Activated T-helper 9 cell treated with anti-CD3 and anti-CD28 coated beads, Interleukin-2, amount 50 U/mL, for 16 hours (primary cell): ENCODE data around the gene PCDHGC4.

Source experiments
- DNase-seq: peaks from one replicate; pipeline ENCODE4 v3.0.0-alpha.2; 2020; ENCODE audit warnings: low read depth

The PCDHGC4 gene

DNA sequence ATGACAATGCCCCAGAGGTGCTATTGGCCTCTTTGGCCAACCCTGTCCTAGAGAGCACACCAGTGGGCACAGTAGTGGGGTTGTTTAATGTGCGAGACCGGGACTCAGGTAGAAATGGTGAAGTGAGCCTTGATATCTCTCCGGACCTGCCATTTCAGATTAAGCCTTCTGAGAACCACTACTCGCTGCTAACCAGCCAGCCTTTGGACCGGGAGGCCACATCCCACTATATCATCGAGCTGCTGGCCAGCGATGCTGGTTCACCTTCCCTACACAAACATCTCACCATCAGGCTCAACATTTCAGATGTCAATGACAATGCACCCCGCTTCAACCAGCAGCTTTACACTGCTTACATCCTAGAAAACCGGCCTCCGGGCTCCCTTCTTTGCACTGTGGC, 5.4 kb downstream of the PCDHGC4 start:
- DNase-seq = no peak

DNA sequence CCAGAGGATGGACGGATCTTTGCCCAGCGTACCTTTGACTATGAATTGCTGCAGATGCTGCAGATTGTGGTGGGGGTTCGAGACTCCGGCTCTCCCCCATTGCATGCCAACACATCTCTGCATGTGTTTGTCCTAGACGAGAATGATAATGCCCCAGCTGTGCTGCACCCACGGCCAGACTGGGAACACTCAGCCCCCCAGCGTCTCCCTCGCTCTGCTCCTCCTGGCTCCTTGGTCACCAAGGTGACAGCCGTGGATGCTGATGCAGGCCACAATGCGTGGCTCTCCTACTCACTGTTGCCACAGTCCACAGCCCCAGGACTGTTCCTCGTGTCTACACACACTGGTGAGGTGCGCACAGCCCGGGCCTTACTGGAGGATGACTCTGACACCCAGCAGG, 5.9 kb downstream of the PCDHGC4 start:
- DNase-seq = no peak

DNA sequence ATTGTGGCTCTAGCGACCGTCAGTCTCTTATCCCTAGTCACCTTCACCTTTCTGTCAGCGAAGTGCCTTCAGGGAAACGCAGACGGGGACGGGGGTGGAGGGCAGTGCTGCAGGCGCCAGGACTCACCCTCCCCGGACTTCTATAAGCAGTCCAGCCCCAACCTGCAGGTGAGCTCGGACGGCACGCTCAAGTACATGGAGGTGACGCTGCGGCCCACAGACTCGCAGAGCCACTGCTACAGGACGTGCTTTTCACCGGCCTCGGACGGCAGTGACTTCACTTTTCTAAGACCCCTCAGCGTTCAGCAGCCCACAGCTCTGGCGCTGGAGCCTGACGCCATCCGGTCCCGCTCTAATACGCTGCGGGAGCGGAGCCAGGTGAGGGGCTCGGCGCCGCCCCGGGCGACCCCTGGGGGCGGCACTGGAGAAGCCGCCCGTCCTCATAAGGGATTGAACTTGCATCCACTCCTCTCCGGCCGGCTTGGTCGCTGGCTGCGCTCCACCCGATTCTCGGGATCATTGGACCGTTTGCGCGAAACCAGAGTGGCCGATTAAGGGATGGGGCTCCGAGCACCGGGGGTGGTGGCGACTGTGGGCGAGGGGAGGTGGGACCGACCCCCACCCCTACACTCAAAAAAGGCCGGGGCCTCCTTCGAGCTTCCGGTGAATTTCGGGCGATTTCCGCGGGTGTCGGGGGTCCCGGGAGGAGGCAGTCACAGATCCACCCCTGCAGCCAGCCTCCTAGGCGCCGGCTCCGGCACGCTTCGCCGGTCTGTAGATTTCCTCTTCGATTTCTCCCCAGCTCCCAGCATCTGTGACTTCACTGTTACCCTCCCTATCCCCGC, 6.7 kb downstream of the PCDHGC4 start:
- no peak for DNase-seq

DNA sequence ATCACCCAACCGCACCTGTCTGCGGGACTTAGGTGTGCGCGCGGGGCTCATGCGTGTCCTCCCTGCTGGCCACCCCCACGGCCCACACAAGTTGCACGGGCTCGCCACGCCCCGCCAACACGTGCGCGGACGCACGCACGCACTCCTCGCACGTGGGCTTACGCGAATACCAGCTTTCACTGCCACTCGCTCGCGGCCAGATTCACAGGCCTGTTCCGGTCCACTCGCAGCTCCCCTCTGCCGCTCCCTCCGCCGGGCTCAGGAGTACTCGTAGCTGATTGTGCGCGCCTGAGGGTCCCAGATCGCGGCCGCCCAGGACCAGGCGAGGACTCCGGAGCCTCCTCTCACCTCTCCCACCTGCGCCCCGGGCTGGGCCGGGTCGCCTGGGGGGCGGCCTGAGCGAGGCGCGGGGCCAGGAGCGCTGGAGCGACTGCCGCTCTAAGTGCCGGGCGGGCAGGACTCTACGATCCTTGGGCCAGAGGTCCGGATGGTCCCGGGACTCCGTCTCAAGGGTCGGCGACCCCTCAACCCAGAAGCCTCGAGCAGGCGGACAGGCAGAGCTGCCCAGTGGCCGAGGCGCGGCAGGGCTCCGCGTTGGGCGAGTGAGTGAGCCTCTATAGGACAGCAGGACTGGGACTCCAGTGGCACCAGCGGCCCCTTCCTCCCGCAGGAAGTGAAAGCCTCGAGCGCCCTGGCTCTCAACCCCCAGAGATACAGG, 7.5 kb downstream of the PCDHGC4 start:
- DNase-seq = no peak

DNA sequence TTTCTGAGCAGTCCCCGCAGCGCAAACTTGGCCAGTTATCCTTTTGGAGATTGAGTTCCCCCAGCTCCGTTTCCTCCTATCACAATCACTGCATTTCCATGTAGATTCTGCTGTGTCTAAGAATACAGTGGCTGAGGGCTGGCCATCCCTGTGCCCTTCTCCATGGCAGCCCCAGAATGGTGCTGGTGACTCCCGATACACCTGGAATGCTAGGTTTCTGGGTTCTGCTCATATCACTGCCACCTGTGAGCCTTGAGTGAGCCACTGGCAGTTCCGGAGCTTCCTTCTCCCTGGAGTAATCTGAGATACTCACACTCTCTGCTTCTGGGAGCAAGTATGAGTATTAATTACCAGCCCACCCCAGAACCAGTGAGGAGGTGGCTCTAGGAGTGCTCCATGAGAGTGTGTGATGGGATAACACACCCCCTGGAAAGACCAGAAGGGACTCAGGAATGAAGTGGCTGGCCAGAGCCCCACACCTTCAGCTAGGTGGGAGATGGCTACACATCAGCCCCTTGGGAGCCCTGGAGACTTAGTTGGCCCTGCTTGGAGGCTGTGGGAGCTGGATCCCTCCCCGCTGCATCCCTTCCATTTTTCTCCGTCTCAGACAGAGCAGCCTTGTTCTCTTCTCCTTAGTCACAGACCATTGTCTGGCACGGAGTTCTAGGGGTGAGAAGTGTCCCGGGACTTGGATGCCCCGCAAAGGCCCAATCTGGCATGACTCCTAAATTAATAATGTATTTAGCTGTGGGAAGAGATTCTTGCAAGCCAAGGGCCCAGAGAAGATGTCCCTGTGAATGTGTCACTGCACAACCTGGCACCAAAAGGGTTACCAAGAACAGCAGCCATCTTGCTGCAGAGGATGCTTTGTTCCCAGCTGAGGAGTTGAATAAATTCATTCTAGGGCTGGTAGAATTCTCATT, 8.9 kb downstream of the PCDHGC4 start:
- no peak for DNase-seq

DNA sequence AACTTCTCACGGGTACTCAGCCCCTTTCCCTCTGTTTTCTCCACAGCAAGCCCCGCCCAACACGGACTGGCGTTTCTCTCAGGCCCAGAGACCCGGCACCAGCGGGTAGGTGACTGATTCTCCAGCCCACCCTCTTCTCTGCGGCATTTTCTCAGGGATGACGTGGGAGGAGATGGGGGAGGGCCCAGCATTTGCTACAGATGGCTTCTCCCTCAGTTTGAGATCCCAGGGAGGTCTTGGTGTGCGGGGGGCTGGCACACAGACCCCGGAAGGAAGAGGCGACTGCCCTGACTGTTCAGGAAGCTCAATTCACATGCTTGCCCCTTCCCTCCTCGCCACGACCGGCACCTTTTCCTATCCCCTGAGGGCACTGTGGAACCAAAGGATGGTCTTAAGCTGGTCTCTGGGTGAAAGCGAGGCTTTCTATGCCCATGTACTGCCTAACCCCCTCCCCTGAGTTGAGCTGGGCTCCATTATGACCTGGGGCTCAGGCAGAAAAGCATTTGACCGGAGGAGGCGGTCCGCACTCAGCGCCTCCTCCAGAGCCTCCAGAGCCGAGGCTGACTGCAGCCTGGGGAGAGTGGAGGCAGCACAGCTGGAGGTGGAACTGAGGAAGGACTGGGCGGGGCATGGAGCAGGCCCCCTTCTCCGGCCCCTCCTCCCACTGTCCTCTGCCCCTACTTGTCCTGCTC, 10.1 kb downstream of the PCDHGC4 start:
- no peak for DNase-seq

DNA sequence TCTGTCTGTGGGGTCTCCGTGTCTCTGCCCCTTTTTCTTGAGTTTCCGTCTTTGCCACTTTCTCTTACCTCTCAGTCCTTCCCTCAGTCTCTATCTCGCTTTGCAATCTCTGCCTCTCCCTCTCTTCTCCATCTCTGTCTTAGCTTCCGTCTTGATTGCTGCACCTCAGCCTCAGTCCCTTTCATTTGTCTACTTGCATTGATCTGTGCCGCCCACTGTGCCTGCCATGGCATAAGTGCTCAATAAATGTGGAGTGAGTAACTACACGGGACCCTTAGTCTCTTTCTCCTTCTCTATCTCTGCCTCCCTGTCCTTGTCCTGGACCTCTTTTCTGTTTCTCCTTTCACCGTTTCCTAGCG, 10.6 kb downstream of the PCDHGC4 start:
- DNase-seq = no peak

DNA sequence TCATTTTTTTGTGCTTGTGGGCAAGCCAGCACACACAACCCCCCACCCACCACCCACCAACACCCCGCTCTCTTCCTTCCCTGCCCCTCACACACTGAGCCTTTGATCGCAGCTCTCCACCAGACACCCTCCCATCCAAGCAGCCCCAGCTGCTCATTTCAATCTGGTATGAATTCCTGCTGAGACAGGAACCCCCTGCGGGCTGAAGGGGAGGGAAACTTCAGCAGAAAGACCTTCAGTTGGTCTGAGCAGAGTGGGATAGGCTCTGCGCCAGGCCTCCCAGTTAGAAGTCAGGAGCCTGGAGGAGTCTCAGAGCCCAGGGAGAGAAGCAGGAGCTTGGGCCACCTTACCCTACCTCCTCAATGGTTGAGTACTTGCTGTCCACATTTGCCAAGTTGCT, 11.2 kb downstream of the PCDHGC4 start:
- no peak for DNase-seq

DNA sequence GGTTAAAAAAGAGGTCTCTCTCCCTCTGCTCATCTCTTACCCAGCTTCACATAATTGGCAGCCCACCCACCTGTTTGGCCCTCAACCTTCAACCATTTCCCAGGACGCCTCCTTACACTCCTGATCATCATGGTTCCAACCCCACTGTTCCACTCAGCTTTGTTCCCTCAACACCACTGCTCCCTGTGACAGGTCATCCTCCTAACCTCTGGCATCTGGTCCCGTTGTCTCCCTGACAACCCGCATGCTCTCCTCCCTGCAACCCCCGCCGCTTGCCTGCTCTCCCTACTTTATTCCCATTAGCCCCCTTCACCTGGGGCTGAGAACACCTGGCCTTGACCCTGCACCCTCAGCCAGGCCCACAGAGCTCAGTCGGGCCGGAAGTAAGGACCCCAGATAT, 16.9 kb downstream of the PCDHGC4 start:
- DNase-seq = no peak

DNA sequence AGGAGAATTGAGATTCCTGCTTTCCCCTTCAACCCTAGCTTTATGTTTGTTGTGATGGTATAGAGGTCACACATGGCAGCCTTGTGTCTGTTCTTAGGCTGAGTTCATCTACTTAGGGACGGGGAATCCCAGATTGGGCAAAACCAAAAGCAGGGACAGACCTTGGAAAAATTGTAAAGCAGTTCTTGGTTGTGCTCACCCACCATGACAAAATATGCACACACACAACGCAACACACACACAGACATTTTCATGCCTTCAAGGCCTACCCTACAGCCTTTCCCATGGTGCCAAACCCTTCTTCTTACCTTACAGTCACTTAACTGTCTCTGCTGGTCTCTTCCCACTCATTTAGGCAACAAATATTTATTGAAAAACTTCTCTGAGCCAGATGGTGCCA, 18.9 kb downstream of the PCDHGC4 start:
- no peak for DNase-seq

DNA sequence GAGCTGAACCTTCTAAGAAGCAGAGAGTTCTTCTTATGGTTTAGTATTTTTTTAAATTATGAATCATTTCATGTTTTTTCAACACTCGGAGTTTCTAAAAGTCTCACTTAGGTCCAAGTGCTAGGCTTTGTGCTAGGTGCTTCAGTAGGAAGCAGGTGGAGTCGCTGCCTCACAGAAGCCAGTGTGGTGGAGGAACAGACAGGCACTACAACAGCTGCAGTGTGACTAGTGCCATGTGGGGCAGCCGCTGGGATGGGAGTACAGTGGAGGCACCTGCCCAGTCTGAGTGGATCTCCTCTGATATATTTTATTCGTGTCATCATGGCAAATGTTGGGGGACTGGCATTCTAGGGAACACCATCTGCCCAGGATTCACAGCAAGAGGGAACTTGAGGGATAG, 19.4 kb downstream of the PCDHGC4 start:
- no peak for DNase-seq

DNA sequence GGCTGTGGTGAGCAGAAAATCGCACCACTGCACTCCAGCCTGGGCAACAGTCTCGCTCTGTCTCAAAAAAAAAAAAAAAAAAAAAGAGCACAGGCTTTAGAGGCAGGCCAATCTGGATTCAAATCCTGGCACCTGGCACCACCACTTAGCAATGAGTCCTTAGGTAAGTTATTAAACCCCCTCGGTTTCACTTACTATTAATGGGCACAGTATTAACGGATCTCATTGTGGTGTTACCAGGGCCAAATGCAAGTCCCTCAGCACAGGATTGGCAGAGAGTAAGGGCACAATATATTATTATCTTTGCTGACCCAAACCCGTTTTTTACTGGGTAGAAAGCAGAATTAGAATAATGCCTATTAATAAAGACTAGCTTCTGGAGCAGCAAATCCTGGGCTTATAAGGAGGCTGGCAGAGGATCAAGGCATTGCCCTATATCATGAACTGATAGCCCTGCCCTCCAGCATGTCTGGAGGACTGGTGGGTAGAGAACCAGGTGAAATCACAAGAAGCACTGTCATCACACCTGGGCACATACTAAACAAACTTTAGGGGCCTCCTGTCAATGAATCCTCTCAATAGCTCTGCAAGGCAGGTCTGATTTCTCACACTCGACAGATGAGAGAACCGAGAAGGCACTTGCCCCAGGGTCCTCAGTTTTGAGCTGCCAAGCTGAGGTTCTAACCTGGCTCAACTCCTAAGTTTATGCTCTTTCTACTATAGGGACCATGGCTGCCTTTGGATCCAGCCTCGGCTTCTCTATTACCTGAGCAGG, 21.7 kb downstream of the PCDHGC4 start:
- DNase-seq = no peak

DNA sequence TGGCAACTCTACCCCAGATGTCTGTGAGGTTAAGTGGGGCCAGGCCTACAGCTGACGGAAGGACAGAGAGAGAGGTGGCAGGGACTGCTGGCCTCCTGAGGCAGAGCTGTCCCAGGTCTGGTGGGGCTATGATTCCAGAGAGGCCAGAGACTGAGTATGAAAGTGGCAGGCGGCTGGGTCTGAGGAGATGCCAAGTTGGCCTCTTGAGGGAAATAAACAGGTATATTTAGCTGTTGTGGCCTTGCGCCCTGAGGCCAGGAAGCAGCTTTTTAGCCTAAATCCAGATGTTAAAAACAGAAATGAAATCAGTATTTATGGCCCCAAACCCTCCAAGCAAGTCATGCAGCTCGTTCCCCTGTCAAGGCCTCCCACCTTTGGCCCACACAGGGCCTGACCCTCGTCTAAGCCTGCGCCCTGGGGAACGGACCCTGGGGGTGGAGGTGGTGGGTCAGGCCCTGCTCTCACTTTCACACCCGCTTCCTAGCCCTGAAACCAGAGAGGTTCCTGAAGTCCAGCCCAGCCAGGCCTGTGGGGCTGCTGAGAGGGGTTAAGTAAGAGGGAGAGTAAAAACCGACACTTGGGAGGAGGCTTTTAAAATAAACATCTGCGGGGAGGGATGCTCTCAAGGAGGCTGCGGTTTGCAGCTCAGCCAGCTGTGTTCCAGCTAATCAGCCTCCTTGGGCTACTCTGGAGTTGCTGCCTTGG, 22.7 kb downstream of the PCDHGC4 start:
- no peak for DNase-seq

DNA sequence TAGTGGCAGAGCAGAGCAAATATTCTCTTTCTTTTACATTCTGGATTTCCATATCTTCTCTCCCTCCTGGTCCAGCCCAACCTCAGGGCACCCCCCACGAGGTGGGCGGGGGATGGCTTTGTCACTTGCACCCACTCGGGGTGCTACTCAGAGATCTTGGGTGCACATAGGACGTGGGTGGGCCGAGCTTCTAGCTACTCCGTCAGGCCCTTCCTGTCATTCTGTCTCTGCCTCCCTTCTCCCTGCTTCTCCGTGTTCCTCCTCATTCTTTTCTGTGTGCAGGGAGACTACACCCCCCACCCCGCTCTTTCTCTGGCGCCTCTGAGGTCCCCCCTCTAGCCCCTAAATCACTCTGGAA, 23.6 kb downstream of the PCDHGC4 start:
- DNase-seq = no peak

DNA sequence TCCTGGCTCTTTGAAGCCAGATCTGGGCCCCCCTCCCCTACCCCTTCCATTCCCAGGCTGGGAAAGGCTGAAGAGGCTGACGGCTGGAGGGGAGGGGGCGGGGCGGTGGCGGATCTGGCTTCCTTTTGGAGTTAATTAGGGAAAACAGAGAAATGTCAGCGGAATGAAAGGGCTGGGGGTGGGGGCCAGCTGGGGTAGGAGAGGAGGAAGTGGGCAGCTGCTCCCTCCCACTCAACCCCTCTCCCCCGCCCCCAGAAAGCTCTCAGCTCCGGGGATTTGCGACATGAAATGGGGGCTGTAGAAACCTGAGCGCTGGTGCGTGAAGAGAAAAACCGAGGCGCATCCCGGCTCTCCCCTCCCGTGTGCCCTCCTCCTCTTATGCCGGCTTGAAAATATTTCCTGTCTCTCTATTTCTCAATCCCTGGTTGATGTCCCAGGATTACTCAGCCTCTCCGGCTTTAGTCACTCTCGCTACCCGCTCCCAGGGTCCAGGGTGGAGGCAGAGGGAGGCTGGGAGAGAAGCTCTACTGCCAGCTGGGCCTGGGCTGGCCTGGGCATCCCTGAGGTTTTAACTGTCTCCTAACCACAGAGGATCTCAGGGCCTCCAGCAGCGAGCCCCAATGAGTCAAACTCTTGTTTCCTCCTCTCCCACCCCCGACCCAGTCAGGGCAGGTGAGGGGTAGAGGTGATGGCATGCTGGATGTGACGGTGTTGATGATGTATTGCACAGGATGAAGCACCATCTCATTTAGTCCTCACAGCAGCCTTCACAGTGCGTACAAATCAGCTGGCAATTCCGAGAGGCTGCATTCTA, 24.2 kb downstream of the PCDHGC4 start:
- no peak for DNase-seq

DNA sequence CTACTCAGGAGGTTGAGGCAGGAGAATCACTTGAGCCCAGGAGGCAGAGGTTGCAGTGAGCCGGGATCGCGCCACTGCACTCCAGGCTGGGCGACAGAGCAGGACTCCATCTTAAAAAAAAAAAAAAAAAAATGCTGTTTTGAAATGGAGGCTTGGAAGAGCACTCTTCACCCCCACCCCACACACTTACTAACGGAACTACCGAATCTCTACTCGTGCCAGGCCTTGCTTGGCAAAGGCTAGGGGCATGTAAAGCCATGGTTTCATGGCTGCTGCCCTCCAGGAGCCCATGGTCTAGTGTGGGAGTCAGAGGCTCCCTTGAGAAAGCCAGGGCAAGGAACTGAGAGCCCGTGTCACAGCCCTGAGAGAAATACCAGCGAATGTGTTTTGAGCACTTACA, 25.3 kb downstream of the PCDHGC4 start:
- no peak for DNase-seq

DNA sequence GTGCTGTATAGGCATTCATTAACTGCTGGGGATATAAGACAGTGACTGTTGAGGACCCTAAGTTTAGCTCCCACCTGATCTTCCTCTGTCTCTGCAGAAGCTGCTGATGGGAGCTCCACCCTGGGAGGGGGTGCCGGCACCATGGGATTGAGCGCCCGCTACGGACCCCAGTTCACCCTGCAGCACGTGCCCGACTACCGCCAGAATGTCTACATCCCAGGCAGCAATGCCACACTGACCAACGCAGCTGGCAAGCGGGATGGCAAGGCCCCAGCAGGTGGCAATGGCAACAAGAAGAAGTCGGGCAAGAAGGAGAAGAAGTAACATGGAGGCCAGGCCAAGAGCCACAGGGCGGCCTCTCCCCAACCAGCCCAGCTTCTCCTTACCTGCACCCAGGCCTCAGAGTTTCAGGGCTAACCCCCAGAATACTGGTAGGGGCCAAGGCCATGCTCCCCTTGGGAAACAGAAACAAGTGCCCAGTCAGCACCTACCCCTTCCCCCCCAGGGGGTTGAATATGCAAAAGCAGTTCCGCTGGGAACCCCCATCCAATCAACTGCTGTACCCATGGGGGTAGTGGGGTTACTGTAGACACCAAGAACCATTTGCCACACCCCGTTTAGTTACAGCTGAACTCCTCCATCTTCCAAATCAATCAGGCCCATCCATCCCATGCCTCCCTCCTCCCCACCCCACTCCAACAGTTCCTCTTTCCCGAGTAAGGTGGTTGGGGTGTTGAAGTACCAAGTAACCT, 26.2 kb downstream of the PCDHGC4 start:
- DNase-seq = no peak

DNA sequence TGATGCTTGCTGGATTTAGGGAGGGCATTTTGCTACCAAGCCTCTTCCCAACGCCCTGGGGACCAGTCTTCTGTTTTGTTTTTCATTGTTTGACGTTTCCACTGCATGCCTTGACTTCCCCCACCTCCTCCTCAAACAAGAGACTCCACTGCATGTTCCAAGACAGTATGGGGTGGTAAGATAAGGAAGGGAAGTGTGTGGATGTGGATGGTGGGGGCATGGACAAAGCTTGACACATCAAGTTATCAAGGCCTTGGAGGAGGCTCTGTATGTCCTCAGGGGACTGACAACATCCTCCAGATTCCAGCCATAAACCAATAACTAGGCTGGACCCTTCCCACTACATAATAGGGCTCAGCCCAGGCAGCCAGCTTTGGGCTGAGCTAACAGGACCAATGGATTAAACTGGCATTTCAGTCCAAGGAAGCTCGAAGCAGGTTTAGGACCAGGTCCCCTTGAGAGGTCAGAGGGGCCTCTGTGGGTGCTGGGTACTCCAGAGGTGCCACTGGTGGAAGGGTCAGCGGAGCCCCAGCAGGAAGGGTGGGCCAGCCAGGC, 27.0 kb downstream of the PCDHGC4 start:
- no peak for DNase-seq
